A673 (cell line): ENCODE results near the gene PPP5C. TPM values are rescaled to one million over a fixed set of nuclear protein-coding genes. Genes with fewer than 3 reads are reported as not detected.

Experiments
- BruUV-seq: library from RNA; stranded (reverse); fragments of 400-500 nt; replicated peaks from 2 replicates; lab custom pipeline; 2021; lab: Mats Ljungman, UMichigan
- CTCF ChIA-PET: fragments of 300-600 bp; sonication (Branson Sonifier 250); formaldehyde crosslinking; loops from one replicate; lab custom pipeline; 2022; ENCODE audit warnings: antibody characterized with exemption; lab: Charles Lee
- POLR2A ChIA-PET: fragments of 300-600 bp; sonication (Branson Sonifier 250); formaldehyde crosslinking; loops from one replicate; lab custom pipeline; 2022; ENCODE audit warnings: antibody characterized with exemption; ENCODE audit not compliant: low non-redundant PET; lab: Charles Lee
- DNase-seq: peaks from one replicate; pipeline ENCODE4 v3.0.0-alpha.2; 2015; ENCODE audit warnings: low spot score
- H3K27ac ChIP-seq: fragments of 200-600 bp; sonication (generic); 2 replicates; pipeline ENCODE4 v1.5.1; 2016; ENCODE audit warnings: mixed run types, low read depth, mild to moderate bottlenecking, mixed read lengths, antibody characterized with exemption, low read length; ENCODE audit not compliant: poor library complexity, severe bottlenecking
- H3K27me3 ChIP-seq: fragments of 200-600 bp; sonication (generic); replicated peaks from 2 replicates; pipeline ENCODE4 v1.6.1; 2017; ENCODE audit warnings: mixed run types, low read depth, mild to moderate bottlenecking, mixed read lengths, antibody characterized with exemption, low read length; ENCODE audit not compliant: insufficient read depth, poor library complexity
- H3K36me3 ChIP-seq: fragments of 200-600 bp; sonication (generic); 2 replicates; pipeline ENCODE4 v1.6.1; 2016; ENCODE audit warnings: mixed run types, mild to moderate bottlenecking, mixed read lengths, antibody characterized with exemption, low read length; ENCODE audit not compliant: insufficient read depth, poor library complexity, severe bottlenecking
- H3K4me1 ChIP-seq: fragments of 200-600 bp; sonication (generic); 2 replicates; pipeline ENCODE4 v1.6.1; 2017; ENCODE audit warnings: mixed run types, mild to moderate bottlenecking, mixed read lengths, antibody characterized with exemption, low read length; ENCODE audit not compliant: insufficient read depth, poor library complexity, severe bottlenecking
- H3K4me3 ChIP-seq: fragments of 200-600 bp; sonication (generic); 2 replicates; pipeline ENCODE4 v1.5.1; 2016; ENCODE audit warnings: low read depth, mixed run types, mild to moderate bottlenecking, mixed read lengths, low read length; ENCODE audit not compliant: poor library complexity, severe bottlenecking
- H3K9me3 ChIP-seq: fragments of 200-600 bp; sonication (generic); 2 replicates; pipeline ENCODE4 v1.6.1; 2016; ENCODE audit warnings: mixed run types, low read depth, mild to moderate bottlenecking, mixed read lengths, antibody characterized with exemption, low read length; ENCODE audit not compliant: poor library complexity, severe bottlenecking
- EZH2 ChIP-seq: fragments of 200-600 bp; sonication (generic); IDR thresholded peaks from 2 replicates; pipeline ENCODE4 v1.6.1; 2017; ENCODE audit warnings: borderline replicate concordance, low read depth, mild to moderate bottlenecking, mixed read lengths, antibody characterized with exemption, low read length; ENCODE audit not compliant: poor library complexity, severe bottlenecking
- intact Hi-C: fragments of 100-400 bp; cut with micrococcal nuclease; formaldehyde crosslinking; loops from one replicate; pipeline ENCODE4 v1.10.0; 2022; ENCODE audit not compliant: unreplicated experiment
- total RNA-seq: library from RNA; stranded (reverse); gene quantifications from 2 replicates; pipeline ENCODE4 v1.2.3, GENCODE V29; 2021
- TF ChIP-seq, protein P1 (sequence below): fragments of 300-800, 200-600 bp; sonication (generic); conservative IDR thresholded peaks from 2 replicates; pipeline ENCODE4 v1.5.1; 2017; ENCODE audit warnings: low read depth, mild to moderate bottlenecking, antibody characterized with exemption, low read length, moderate library complexity, mixed read lengths

Gene PPP5C
- total RNA-seq, 1 experiment from 2014 or later: 164 TPM

GRCh38 chr19:46351241-46352041 lies 4.6 kb downstream of the PPP5C start:
- Histone ChIP-seq H3K27ac (peak overlapping the region; percentile 65), H3K36me3 (peaks cover 29% of the 10 kb centered on the region), H3K27me3 (no peaks in the 10 kb centered on the region), H3K4me3 (no peak overlapping the region), H3K4me1 (peaks cover 20% of the 10 kb centered on the region), H3K9me3 (no peaks in the 10 kb centered on the region)
- DNase-seq: peak; percentile 38
- CTCF ChIA-PET: no interaction called here
- BruUV-seq: no TSS peak
- TF ChIP-seq, protein P1, sequence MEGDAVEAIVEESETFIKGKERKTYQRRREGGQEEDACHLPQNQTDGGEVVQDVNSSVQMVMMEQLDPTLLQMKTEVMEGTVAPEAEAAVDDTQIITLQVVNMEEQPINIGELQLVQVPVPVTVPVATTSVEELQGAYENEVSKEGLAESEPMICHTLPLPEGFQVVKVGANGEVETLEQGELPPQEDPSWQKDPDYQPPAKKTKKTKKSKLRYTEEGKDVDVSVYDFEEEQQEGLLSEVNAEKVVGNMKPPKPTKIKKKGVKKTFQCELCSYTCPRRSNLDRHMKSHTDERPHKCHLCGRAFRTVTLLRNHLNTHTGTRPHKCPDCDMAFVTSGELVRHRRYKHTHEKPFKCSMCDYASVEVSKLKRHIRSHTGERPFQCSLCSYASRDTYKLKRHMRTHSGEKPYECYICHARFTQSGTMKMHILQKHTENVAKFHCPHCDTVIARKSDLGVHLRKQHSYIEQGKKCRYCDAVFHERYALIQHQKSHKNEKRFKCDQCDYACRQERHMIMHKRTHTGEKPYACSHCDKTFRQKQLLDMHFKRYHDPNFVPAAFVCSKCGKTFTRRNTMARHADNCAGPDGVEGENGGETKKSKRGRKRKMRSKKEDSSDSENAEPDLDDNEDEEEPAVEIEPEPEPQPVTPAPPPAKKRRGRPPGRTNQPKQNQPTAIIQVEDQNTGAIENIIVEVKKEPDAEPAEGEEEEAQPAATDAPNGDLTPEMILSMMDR: no peak
- TF ChIP-seq EZH2: no peak
- POLR2A ChIA-PET: interaction anchor here (0.6 kb wide), 1 partner anchor 396 kb away, joined by 3 read pairs; no protein-coding TSS in a partner anchor
- intact Hi-C loops: no loop called here

DNA sequence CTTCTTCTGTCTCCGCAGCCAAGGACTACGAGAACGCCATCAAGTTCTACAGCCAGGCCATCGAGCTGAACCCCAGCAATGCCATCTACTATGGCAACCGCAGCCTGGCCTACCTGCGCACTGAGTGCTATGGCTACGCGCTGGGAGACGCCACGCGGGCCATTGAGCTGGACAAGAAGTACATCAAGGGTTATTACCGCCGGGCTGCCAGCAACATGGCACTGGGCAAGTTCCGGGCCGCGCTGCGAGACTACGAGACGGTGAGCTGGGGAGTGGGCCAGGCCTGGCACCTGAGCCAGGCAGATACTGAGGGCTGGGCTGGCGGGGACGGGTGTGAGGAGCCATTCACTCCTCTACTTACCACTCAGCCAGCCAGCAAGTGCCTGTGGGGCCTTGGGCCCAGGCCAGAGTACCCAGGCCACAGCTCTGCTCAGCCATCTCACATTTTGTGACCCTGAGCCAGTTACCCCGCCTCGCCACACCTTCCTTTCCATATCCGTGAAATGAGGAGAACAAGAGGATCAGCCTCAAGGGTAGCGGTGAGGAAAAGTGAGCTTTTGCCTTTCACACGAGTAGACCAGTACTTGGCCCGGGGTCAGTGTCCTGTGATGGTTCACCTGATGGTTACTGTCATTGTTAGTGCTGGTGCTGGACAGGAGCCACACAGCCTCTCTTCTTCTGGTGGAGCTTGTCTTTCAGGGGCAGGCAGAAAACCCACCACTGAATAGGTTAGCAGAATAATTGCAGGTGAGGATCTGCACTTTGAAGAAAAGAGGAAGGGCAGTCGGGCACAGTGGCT lies 7.0 kb downstream of the PPP5C start:
- TF ChIP-seq, protein P1: no peak
- TF ChIP-seq EZH2: no peak
- ChIA-PET POLR2A (interaction anchor here (0.7 kb wide), 1 partner anchor 780 kb away, joined by 3 read pairs; no protein-coding TSS in a partner anchor), CTCF (no interaction called here)
- no peak for DNase-seq
- no TSS peak for BruUV-seq
- Histone ChIP-seq H3K27ac (no peak overlapping the region), H3K9me3 (no peaks in the 10 kb centered on the region), H3K27me3 (no peaks in the 10 kb centered on the region), H3K4me3 (no peak overlapping the region), H3K4me1 (peaks cover 15% of the 10 kb centered on the region), H3K36me3 (peaks cover 41% of the 10 kb centered on the region)
- intact Hi-C loops: no loop called here

- DNase-seq: no peak
- peaks cover 8% of the 10 kb centered on the region for H3K4me1 ChIP-seq
- TF ChIP-seq, protein P1: no peak
- no peak for TF ChIP-seq EZH2
- intact Hi-C loops: no loop called here
- no TSS peak for BruUV-seq
- ChIA-PET POLR2A (no interaction called here), CTCF (interaction anchor here (0.6 kb wide), 1 partner anchor 36 kb away, joined by 4 read pairs; no protein-coding TSS in a partner anchor)
- H3K4me3 ChIP-seq: no peak overlapping the region
- H3K9me3 ChIP-seq: no peaks in the 10 kb centered on the region
- H3K27ac ChIP-seq: no peak overlapping the region
- no peaks in the 10 kb centered on the region for H3K27me3 ChIP-seq
- H3K36me3 ChIP-seq: peaks cover 50% of the 10 kb centered on the region
Measured at GRCh38 chr19:46355234-46356148, 8.6 kb downstream of the PPP5C start.
